HEK293 (cell line): ENCODE measurements around the gene MRPL14.

Source experiments
- HOXA7 ChIP-seq: sonication (generic); formaldehyde crosslinking; IDR thresholded peaks from 2 replicates; pipeline ENCODE4 v1.8.1; 2022; ENCODE audit warnings: missing genetic modification reagents, borderline replicate concordance
- RBAK ChIP-seq: fragments of 450-650 bp; formaldehyde crosslinking; IDR thresholded peaks from 2 replicates; pipeline ENCODE4 v1.5.1; 2016; ENCODE audit warnings: missing biosample characterization, missing genetic modification characterization
- SCRT1 ChIP-seq: fragments of 450-650 bp; formaldehyde crosslinking; IDR thresholded peaks from 2 replicates; pipeline ENCODE4 v1.5.1; 2016; ENCODE audit warnings: missing biosample characterization, missing genetic modification characterization, borderline replicate concordance
- TCF7L2 ChIP-seq: IDR thresholded peaks from 2 replicates; pipeline ENCODE4 v1.6.1; 2011; ENCODE audit warnings: low read depth, mild to moderate bottlenecking, inconsistent platforms, low read length, moderate library complexity, borderline replicate concordance
- TRIM28 ChIP-seq: IDR thresholded peaks from 2 replicates; pipeline ENCODE4 v1.6.1; 2011; ENCODE audit warnings: low read length, control low read depth, borderline replicate concordance
- ZBTB21 ChIP-seq: fragments of 450-650 bp; formaldehyde crosslinking; IDR thresholded peaks from 2 replicates; pipeline ENCODE4 v1.5.1; 2017; ENCODE audit warnings: missing biosample characterization, missing genetic modification characterization
- ZNF132 ChIP-seq: fragments of 450-650 bp; formaldehyde crosslinking; IDR thresholded peaks from 2 replicates; pipeline ENCODE4 v1.5.1; 2017; ENCODE audit warnings: missing biosample characterization, missing genetic modification characterization, borderline replicate concordance
- ZNF292 ChIP-seq: fragments of 450-650 bp; formaldehyde crosslinking; IDR thresholded peaks from 2 replicates; pipeline ENCODE4 v1.5.1; 2016; ENCODE audit warnings: low read depth, missing biosample characterization, missing genetic modification characterization, borderline replicate concordance
- ZNF596 ChIP-seq: fragments of 450-650 bp; IDR thresholded peaks from 2 replicates; pipeline ENCODE4 v1.5.0; 2018; ENCODE audit warnings: missing biosample characterization, mild to moderate bottlenecking, missing genetic modification characterization, moderate library complexity
- ZSCAN30 ChIP-seq: fragments of 450-650 bp; IDR thresholded peaks from 2 replicates; pipeline ENCODE4 v1.5.1; 2018; ENCODE audit warnings: missing biosample characterization, mild to moderate bottlenecking, missing genetic modification characterization, moderate library complexity
- TF ChIP-seq, protein P1 (sequence below): fragments of 450-650 bp; formaldehyde crosslinking; IDR thresholded peaks from 2 replicates; pipeline ENCODE4 v1.5.1; 2016; ENCODE audit warnings: missing biosample characterization, missing genetic modification characterization

DNA sequence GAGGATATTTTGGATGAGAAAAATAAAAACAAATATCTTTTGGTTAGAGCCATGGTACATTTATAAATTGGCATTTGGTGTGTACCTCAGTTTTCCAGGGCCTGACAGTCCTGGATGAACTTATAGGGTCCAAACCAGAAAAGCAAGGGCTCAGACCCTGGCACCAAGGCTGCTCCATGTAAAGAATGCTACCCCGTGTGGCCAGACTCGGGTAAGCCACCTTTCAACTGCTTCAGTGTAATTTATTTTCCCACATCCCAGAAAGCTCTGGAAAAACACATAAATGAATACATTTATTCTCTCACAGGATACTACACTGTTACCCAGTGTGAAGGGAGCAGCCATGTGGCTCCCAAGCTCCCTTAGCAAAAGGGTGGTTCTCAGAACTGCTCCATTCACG, 13.8 kb downstream of the MRPL14 start:
- TF ChIP-seq, protein P1, sequence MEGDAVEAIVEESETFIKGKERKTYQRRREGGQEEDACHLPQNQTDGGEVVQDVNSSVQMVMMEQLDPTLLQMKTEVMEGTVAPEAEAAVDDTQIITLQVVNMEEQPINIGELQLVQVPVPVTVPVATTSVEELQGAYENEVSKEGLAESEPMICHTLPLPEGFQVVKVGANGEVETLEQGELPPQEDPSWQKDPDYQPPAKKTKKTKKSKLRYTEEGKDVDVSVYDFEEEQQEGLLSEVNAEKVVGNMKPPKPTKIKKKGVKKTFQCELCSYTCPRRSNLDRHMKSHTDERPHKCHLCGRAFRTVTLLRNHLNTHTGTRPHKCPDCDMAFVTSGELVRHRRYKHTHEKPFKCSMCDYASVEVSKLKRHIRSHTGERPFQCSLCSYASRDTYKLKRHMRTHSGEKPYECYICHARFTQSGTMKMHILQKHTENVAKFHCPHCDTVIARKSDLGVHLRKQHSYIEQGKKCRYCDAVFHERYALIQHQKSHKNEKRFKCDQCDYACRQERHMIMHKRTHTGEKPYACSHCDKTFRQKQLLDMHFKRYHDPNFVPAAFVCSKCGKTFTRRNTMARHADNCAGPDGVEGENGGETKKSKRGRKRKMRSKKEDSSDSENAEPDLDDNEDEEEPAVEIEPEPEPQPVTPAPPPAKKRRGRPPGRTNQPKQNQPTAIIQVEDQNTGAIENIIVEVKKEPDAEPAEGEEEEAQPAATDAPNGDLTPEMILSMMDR (tag by site-specific recombination): no peak
- TF ChIP-seq ZNF132 (no peak), TCF7L2 (no peak), SCRT1 (tag by site-specific recombination) (no peak), ZNF596 (tag by site-specific recombination) (no peak), ZSCAN30 (tag by site-specific recombination) (no peak), HOXA7 (no peak), RBAK (tag by site-specific recombination) (no peak), ZBTB21 (tag by site-specific recombination) (no peak), TRIM28 (no peak), ZNF292 (tag by site-specific recombination) (no peak)
